ENCODE measurements around the gene PDE1A.

DNA sequence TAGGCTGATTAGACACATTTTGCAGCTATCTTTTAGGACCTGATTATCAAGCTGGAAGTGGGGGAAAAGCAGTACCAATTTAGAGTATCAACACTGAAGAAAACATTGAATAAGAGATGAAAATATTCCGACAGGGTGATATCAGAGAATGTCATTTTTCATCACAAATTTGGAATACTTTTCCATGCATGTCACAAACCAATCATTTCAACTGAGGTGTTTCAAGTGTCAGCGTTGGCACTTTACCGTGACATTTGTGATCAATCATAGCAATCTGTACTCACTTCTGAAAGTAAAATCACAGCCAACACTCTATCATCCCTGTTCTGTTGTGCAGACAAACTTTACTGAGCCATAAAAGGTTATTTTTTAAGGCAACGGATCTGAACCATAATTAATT lies 75.4 kb downstream of the PDE1A start:
- TF ChIP-seq, protein P1, sequence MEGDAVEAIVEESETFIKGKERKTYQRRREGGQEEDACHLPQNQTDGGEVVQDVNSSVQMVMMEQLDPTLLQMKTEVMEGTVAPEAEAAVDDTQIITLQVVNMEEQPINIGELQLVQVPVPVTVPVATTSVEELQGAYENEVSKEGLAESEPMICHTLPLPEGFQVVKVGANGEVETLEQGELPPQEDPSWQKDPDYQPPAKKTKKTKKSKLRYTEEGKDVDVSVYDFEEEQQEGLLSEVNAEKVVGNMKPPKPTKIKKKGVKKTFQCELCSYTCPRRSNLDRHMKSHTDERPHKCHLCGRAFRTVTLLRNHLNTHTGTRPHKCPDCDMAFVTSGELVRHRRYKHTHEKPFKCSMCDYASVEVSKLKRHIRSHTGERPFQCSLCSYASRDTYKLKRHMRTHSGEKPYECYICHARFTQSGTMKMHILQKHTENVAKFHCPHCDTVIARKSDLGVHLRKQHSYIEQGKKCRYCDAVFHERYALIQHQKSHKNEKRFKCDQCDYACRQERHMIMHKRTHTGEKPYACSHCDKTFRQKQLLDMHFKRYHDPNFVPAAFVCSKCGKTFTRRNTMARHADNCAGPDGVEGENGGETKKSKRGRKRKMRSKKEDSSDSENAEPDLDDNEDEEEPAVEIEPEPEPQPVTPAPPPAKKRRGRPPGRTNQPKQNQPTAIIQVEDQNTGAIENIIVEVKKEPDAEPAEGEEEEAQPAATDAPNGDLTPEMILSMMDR (IDR thresholded peaks at IDR 0.05; ENCODE audit: poor library complexity): no peak
- TF ChIP-seq EZH2 (IDR thresholded peaks at IDR 0.05; ENCODE audit: borderline replicate concordance): no peak
